CD4-positive, alpha-beta T cell treated with Interleukin-17A for 4 hours (primary cell): ENCODE measurements around the gene GFER.
A peak's percentile ranks its signal among the peaks of the same experiment; 100 is the strongest.

Source experiments
- DNase-seq: peaks from one replicate; pipeline ENCODE4 v3.0.0-alpha.2; 2020; ENCODE audit warnings: mixed read lengths

GFER gene

GRCh38 chr16:1975432-1976215 lies 8.4 kb upstream of the GFER start:
- DNase-seq: no peak

- DNase-seq: no peak
Measured at GRCh38 chr16:1976216-1976520, 7.8 kb upstream of the GFER start.

- DNase-seq: no peak
Measured at GRCh38 chr16:1976951-1977874, 6.8 kb upstream of the GFER start.

- DNase-seq: no peak
Measured at GRCh38 chr16:1977875-1978268, 6.1 kb upstream of the GFER start.

- no peak for DNase-seq
Measured at GRCh38 chr16:1978476-1979120, 5.4 kb upstream of the GFER start.

- DNase-seq: peak; percentile 56
Measured at GRCh38 chr16:1979271-1980029, 4.5 kb upstream of the GFER start.

- DNase-seq: no peak
Measured at GRCh38 chr16:1980030-1980769, 3.8 kb upstream of the GFER start.

- no peak for DNase-seq
Measured at GRCh38 chr16:1980770-1981087, 3.3 kb upstream of the GFER start.

- DNase-seq: no peak
Measured at GRCh38 chr16:1981398-1981836, 2.6 kb upstream of the GFER start, which contains the start of gene NOXO1. NOXO1 (minus strand) TSS chr16:1981469; CDS start chr16:1981179, 290 bp downstream.

- DNase-seq: no peak
Measured at GRCh38 chr16:1982013-1982433, 2.0 kb upstream of the GFER start.

- no peak for DNase-seq
Measured at GRCh38 chr16:1982991-1983543, 926 bp upstream of the GFER start.

GRCh38 chr16:1984347-1985225 lies 593 bp downstream of the GFER start:
- DNase-seq: peak; percentile 52

GRCh38 chr16:1985466-1986150 lies 1.6 kb downstream of the GFER start:
- DNase-seq: no peak

- DNase-seq: no peak
Measured at GRCh38 chr16:1987198-1987597, 3.2 kb downstream of the GFER start.

GRCh38 chr16:1989209-1990100 lies 5.5 kb downstream of the GFER start, which contains the start of gene SYNGR3:
SYNGR3 (plus strand) TSS chr16:1989970; CDS start chr16:1990103, 133 bp downstream.
- no peak for DNase-seq

- DNase-seq: no peak
Measured at GRCh38 chr16:1990101-1990350, 6.0 kb downstream of the GFER start.

- DNase-seq: peak; percentile 58
Measured at GRCh38 chr16:1990351-1991134, 6.5 kb downstream of the GFER start.

GRCh38 chr16:1991135-1991551 lies 7.2 kb downstream of the GFER start:
- peak; percentile 71 for DNase-seq
